Tibial artery (tissue), 4 donors: ENCODE results near the gene GRIN2A.

ENCODE experiments used
- DNase-seq, 2 donors: peaks; one replicate each; pipeline ENCODE4 v3.0.0-alpha.2; 2019
- H3K27ac ChIP-seq, 2 donors: fragments of 200-600 bp; sonication (generic) in 1 of 2; 1 replicate in 1 of 2; 2 replicates in 1 of 2; pipeline ENCODE4 v1.5.1; 2018 to 2019; ENCODE audit warnings: mild to moderate bottlenecking in 1 of 2
- H3K27me3 ChIP-seq, 2 donors: fragments of 200-600 bp; sonication (generic) in 1 of 2; one replicate each; pipeline versions ENCODE4 v1.5.1 to v1.6.0; 2016 to 2019
- H3K36me3 ChIP-seq, 3 donors: fragments of 200-600 bp; sonication (generic) in 2 of 3; one replicate each; pipeline ENCODE4 v1.5.1; 2016 to 2019; ENCODE audit warnings: mild to moderate bottlenecking in 2 of 3
- H3K4me1 ChIP-seq, 4 donors: fragments of 200-600 bp; sonication (generic) in 2 of 4; 1 replicate in 3 of 4; 2 replicates in 1 of 4; pipeline ENCODE4 v1.5.1; 2016 to 2019
- H3K4me3 ChIP-seq, 2 donors: fragments of 200-600 bp; sonication (generic) in 1 of 2; 1 replicate in 1 of 2; 2 replicates in 1 of 2; pipeline ENCODE4 v1.5.1; 2018 to 2019; ENCODE audit warnings: mild to moderate bottlenecking in 2 of 2
- H3K9me3 ChIP-seq, 3 donors: fragments of 200-600 bp; sonication (generic) in 1 of 3; one replicate each; pipeline ENCODE4 v1.5.1; 2016 to 2019
- intact Hi-C: fragments of 100-400 bp; cut with DNase I; formaldehyde crosslinking; loops from one replicate; pipeline ENCODE4 v1.15.0; 2023; ENCODE audit warnings: low total_unique reads
- TF ChIP-seq, protein P1 (sequence below), 2 experiments: fragments of 200-600 bp in 1 of 2; fragments of 450-650 bp in 1 of 2; IDR thresholded peaks; one replicate each; pipeline ENCODE4 v1.5.1; 2017 to 2019; ENCODE audit warnings: antibody characterized with exemption in 2 of 2, mild to moderate bottlenecking in 1 of 2, moderate library complexity in 1 of 2

GRIN2A gene

DNA sequence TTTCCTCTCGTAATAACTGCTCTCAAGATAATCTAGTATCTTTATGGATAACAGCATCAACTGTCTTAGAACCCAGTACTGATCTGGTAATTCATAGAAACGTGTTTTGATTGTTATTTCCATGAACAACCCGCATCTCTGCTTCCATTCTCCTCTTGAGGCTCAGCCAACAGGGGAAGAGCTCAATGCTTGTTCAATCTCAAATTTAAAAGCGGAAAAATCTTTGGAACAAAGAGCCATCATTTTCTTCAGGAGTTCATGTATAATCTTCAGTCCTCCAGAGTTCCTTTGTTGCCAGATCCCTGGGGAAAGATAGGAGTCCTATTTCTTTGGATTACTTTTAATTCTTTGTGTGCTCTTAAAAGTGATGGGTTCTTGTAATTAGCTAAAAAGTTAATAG, 319.9 kb downstream of the GRIN2A start:
- Histone ChIP-seq H3K27me3 (no peaks in the 10 kb centered on the region), H3K36me3 (no peaks in the 10 kb centered on the region), H3K9me3 (no peaks in the 10 kb centered on the region), H3K4me3 (no peak overlapping the region), H3K27ac (no peak overlapping the region), H3K4me1 (no peaks in the 10 kb centered on the region)
- no peak for DNase-seq
- intact Hi-C loops = no loop called here
- TF ChIP-seq, protein P1, sequence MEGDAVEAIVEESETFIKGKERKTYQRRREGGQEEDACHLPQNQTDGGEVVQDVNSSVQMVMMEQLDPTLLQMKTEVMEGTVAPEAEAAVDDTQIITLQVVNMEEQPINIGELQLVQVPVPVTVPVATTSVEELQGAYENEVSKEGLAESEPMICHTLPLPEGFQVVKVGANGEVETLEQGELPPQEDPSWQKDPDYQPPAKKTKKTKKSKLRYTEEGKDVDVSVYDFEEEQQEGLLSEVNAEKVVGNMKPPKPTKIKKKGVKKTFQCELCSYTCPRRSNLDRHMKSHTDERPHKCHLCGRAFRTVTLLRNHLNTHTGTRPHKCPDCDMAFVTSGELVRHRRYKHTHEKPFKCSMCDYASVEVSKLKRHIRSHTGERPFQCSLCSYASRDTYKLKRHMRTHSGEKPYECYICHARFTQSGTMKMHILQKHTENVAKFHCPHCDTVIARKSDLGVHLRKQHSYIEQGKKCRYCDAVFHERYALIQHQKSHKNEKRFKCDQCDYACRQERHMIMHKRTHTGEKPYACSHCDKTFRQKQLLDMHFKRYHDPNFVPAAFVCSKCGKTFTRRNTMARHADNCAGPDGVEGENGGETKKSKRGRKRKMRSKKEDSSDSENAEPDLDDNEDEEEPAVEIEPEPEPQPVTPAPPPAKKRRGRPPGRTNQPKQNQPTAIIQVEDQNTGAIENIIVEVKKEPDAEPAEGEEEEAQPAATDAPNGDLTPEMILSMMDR (IDR thresholded peaks at IDR 0.05) = no peak

DNA sequence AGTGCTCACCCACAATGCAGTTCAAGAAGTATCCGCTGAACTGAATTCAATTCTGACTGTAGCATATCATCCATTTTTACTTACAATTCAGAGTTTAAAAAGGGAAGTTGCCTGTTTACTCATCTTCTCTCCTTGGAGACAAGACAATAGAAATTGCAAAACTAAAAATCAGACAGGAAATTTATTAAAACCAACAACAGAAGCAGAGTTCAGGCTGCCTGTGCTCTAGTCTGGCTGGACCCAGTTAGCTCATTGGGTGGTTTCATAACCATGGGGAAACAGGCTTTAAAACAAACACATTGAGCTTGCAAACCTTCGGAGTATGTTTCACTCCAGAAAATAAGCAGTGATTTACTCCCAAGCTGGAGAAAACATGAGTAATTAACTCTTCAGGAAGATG, 321.4 kb downstream of the GRIN2A start:
- no peak for DNase-seq
- intact Hi-C loops = no loop called here
- H3K27ac ChIP-seq = no peak overlapping the region

DNA sequence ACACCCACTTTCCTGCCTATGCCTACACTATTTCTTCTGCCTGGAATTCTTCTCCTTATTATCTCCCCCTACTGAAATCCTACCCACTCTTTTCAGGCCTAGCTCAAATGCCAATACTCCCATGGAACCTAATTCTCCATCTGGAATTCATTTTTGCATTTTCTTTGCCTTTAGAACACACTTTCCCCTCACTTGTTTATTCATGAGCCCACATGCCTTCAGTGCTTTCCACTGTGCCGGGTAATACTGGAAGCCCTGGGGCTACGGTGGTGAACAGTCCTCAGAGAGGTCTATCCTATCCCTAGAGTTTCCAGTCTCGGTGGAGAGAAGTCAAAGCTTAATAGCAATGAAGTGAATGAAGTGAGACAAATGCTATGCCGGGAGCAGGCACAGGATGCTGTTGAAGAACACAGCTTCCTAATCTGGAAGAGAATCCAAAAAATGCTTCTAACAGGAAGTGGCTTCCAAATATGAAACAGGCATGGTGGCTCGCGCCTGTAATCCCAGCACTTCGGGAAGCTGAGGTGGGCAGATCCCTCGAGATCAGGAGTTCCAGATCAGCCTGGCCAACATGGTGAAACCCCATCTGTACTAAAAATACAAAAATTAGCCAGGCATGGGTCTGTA, 322.4 kb downstream of the GRIN2A start:
- Histone ChIP-seq H3K27ac (no peak overlapping the region), H3K9me3 (no peaks in the 10 kb centered on the region), H3K36me3 (no peaks in the 10 kb centered on the region), H3K27me3 (no peaks in the 10 kb centered on the region), H3K4me1 (no peaks in the 10 kb centered on the region), H3K4me3 (no peak overlapping the region)
- intact Hi-C loops = no loop called here
- DNase-seq = no peak
- TF ChIP-seq, protein P1 (IDR thresholded peaks at IDR 0.05) = no peak

More for the DNA sequence above, 321.4 kb downstream of the GRIN2A start:
- Histone ChIP-seq H3K4me1 (no peaks in the 10 kb centered on the region), H3K27me3 (no peaks in the 10 kb centered on the region), H3K9me3 (no peaks in the 10 kb centered on the region), H3K4me3 (no peak overlapping the region), H3K36me3 (no peaks in the 10 kb centered on the region)
- TF ChIP-seq, protein P1 (IDR thresholded peaks at IDR 0.05) = no peak

DNA sequence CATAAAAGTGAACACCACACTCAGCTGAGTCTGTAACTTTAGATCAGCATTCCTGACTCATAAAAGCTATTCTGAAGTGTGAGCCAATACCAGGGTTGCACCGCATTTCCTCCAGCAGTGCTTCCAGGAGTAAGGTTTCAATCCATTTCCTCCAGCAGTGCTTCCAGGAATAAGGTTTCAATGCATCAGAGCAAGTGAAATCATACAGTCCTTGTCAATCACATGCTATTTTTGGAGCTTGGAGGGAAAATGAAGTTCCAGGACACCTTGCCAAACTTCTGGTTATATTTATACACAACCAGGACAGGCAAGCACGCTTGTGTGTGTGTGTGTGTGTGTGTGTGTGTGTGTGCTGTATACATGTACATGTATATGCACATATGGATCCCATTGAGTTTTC, 327.6 kb downstream of the GRIN2A start:
- no peaks in the 10 kb centered on the region for H3K4me1 ChIP-seq
- DNase-seq = no peak
- no peaks in the 10 kb centered on the region for H3K36me3 ChIP-seq
- no peaks in the 10 kb centered on the region for H3K27me3 ChIP-seq
- TF ChIP-seq, protein P1 (IDR thresholded peaks at IDR 0.05) = no peak
- no peak overlapping the region for H3K4me3 ChIP-seq
- H3K27ac ChIP-seq = no peak overlapping the region
- intact Hi-C loops = no loop called here
- H3K9me3 ChIP-seq = no peaks in the 10 kb centered on the region

DNA sequence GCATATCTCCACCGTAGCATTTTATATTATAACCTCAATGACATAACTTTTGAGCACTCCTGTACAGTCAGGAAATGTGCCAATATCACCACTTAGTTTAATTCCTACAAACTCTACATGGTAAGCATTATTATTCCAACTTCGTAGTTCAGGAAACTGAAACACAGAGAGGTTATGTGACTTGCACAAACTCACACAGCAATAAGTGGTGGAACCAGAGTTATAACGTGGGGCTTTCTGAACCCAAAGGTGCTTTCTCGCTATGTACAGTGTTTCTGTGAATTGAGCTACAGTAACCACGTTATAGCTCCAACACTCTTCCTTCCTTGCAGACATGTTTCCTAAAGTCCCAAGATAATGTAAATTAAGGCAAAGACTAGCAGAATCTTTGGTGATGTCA, 330.2 kb downstream of the GRIN2A start:
- DNase-seq = no peak
- H3K27me3 ChIP-seq = no peaks in the 10 kb centered on the region
- TF ChIP-seq, protein P1 (IDR thresholded peaks at IDR 0.05) = no peak
- H3K4me1 ChIP-seq = no peaks in the 10 kb centered on the region
- no peak overlapping the region for H3K4me3 ChIP-seq
- H3K9me3 ChIP-seq = no peaks in the 10 kb centered on the region
- H3K36me3 ChIP-seq = no peaks in the 10 kb centered on the region
- intact Hi-C loops = no loop called here
- no peak overlapping the region for H3K27ac ChIP-seq

DNA sequence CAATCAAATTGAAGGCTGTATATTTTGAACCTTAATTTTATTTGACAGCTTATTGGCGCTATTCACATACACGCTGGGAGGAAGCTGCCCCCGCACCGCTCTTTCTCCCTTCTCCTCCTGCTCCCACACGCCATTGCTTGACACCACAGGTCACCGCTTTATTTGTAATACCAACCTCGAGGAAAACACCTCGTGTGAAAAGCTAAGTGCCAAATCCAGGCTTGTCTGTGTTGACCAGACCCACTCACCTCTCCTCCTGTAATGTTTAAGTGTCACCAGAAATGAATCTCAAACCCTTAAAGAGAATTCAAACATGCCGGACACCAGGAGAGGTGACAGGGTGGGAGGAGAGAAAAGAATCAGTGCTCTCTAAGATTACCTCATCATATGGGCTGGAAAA, 331.4 kb downstream of the GRIN2A start:
- intact Hi-C loops = no loop called here
- Histone ChIP-seq H3K27me3 (no peaks in the 10 kb centered on the region), H3K4me3 (no peak overlapping the region), H3K27ac (no peak overlapping the region), H3K9me3 (no peaks in the 10 kb centered on the region), H3K36me3 (no peaks in the 10 kb centered on the region), H3K4me1 (no peaks in the 10 kb centered on the region)
- TF ChIP-seq, protein P1 (IDR thresholded peaks at IDR 0.05) = no peak
- no peak for DNase-seq
